ENCODE data around the gene SATB2.

SATB2 gene

GRCh38 chr2:199325881-199326280 is 131.9 kb downstream of the SATB2 start:
- DNase-seq (ENCODE audit: low read depth), result no peak

- DNase-seq (ENCODE audit: low read depth), result no peak
Measured at GRCh38 chr2:199322151-199322550, 135.6 kb downstream of the SATB2 start.

- DNase-seq (ENCODE audit: low read depth), result no peak
Measured at GRCh38 chr2:199317646-199318045, 140.1 kb downstream of the SATB2 start.

- DNase-seq (ENCODE audit: low read depth), result no peak
Measured at GRCh38 chr2:199316851-199317250, 140.9 kb downstream of the SATB2 start.

GRCh38 chr2:199315299-199316179 is 142.2 kb downstream of the SATB2 start:
- DNase-seq (ENCODE audit: low read depth), result no peak

- no peak for DNase-seq (ENCODE audit: low read depth)
Measured at GRCh38 chr2:199312931-199313330, 144.8 kb downstream of the SATB2 start.

- no peak for DNase-seq (ENCODE audit: low read depth)
Measured at GRCh38 chr2:199310771-199311585, 146.8 kb downstream of the SATB2 start.

GRCh38 chr2:199309973-199310372 is 147.8 kb downstream of the SATB2 start:
- DNase-seq (ENCODE audit: low read depth), result no peak

GRCh38 chr2:199309411-199309810 is 148.3 kb downstream of the SATB2 start:
- no peak for DNase-seq (ENCODE audit: low read depth)

- no peak for DNase-seq (ENCODE audit: low read depth)
Measured at GRCh38 chr2:199308567-199308966, 149.2 kb downstream of the SATB2 start.

GRCh38 chr2:199307461-199307860 is 150.3 kb downstream of the SATB2 start:
- DNase-seq (ENCODE audit: low read depth), result no peak

- no peak for DNase-seq (ENCODE audit: low read depth)
Measured at GRCh38 chr2:199306116-199306515, 151.6 kb downstream of the SATB2 start.

GRCh38 chr2:199303728-199304177 is 154.0 kb downstream of the SATB2 start:
- DNase-seq (ENCODE audit: low read depth), result no peak

- DNase-seq (ENCODE audit: low read depth), result no peak
Measured at GRCh38 chr2:199302851-199303250, 154.9 kb downstream of the SATB2 start.

GRCh38 chr2:199288424-199288823 is 169.3 kb downstream of the SATB2 start:
- no peak for DNase-seq (ENCODE audit: low read depth)

- no peak for DNase-seq (ENCODE audit: low read depth)
Measured at GRCh38 chr2:199282309-199282708, 175.4 kb downstream of the SATB2 start.

GRCh38 chr2:199279146-199279545 is 178.6 kb downstream of the SATB2 start:
- no peak for DNase-seq (ENCODE audit: low read depth)

- DNase-seq (ENCODE audit: low read depth), result no peak
Measured at GRCh38 chr2:199278099-199278498, 179.6 kb downstream of the SATB2 start.

GRCh38 chr2:199273042-199273511 is 184.7 kb downstream of the SATB2 start:
- DNase-seq (ENCODE audit: low read depth), result no peak

GRCh38 chr2:199261936-199262335 is 195.8 kb downstream of the SATB2 start:
- no peak for DNase-seq (ENCODE audit: low read depth)

- DNase-seq (ENCODE audit: low read depth), result no peak
Measured at GRCh38 chr2:199261239-199261638, 196.5 kb downstream of the SATB2 start.

- no peak for DNase-seq (ENCODE audit: low read depth)
Measured at GRCh38 chr2:199259671-199260070, 198.1 kb downstream of the SATB2 start.

GRCh38 chr2:199258291-199258690 is 199.4 kb downstream of the SATB2 start:
- DNase-seq (ENCODE audit: low read depth), result no peak
